ENCODE data around the gene PDCD1. TPM values are rescaled to one million over a fixed set of nuclear protein-coding genes. Genes with fewer than 3 reads are reported as not detected.

The PDCD1 gene
- total and polyA plus RNA-seq, 2 of the 13 experiments (the other 11 are each of a cell fraction or from before 2014, with no cell fraction given), result 0.04 TPM; not detected in 1

DNA sequence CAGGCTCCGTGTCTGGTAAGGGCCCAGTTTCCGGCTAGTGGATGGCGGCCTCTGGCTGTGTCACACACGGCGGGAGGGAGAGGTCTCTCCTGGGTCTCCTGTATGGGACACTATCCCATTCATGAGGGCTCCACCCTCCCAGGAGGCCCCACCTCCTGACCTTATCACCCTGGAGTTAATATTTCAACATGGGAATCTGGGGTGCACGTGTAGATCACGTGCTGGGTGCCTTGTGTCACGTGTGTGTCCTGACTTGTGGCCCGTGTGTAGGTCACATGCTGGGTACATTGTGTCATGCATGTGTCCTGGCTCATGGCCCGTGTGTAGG lies 39.8 kb downstream of the PDCD1 start (continued):
- no peak for TF ChIP-seq NFYB (CRISPR knock-in tag; IDR thresholded peaks at IDR 0.05)
- TF ChIP-seq ZNF432 (CRISPR knock-in tag; IDR thresholded peaks at IDR 0.05; ENCODE audit: borderline replicate concordance), result no peak
- TF ChIP-seq NBN (conservative IDR thresholded peaks at IDR 0.05), result no peak
- TF ChIP-seq ZSCAN25 (CRISPR knock-in tag; IDR thresholded peaks at IDR 0.05), result 0 out of 2 replicates have a peak, but pooled peaks have one; percentile 49
- TF ChIP-seq SRSF1 (optimal IDR thresholded peaks at IDR 0.05; ENCODE audit: low read depth, low read length), result no peak
- TF ChIP-seq DNMT3B (CRISPR knock-in tag; conservative IDR thresholded peaks at IDR 0.05), result peak; percentile 95
- TF ChIP-seq, protein P1, sequence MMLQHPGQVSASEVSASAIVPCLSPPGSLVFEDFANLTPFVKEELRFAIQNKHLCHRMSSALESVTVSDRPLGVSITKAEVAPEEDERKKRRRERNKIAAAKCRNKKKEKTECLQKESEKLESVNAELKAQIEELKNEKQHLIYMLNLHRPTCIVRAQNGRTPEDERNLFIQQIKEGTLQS (CRISPR knock-in tag; IDR thresholded peaks at IDR 0.05), result 0 out of 2 replicates have a peak, but pooled peaks have one; percentile 24
- peak; percentile 99 for TF ChIP-seq NR2F6 (IDR thresholded peaks at IDR 0.05)
- peak; percentile 99 for TF ChIP-seq NR2F6 (CRISPR knock-in tag; IDR thresholded peaks at IDR 0.05)
- TF ChIP-seq, protein P2, sequence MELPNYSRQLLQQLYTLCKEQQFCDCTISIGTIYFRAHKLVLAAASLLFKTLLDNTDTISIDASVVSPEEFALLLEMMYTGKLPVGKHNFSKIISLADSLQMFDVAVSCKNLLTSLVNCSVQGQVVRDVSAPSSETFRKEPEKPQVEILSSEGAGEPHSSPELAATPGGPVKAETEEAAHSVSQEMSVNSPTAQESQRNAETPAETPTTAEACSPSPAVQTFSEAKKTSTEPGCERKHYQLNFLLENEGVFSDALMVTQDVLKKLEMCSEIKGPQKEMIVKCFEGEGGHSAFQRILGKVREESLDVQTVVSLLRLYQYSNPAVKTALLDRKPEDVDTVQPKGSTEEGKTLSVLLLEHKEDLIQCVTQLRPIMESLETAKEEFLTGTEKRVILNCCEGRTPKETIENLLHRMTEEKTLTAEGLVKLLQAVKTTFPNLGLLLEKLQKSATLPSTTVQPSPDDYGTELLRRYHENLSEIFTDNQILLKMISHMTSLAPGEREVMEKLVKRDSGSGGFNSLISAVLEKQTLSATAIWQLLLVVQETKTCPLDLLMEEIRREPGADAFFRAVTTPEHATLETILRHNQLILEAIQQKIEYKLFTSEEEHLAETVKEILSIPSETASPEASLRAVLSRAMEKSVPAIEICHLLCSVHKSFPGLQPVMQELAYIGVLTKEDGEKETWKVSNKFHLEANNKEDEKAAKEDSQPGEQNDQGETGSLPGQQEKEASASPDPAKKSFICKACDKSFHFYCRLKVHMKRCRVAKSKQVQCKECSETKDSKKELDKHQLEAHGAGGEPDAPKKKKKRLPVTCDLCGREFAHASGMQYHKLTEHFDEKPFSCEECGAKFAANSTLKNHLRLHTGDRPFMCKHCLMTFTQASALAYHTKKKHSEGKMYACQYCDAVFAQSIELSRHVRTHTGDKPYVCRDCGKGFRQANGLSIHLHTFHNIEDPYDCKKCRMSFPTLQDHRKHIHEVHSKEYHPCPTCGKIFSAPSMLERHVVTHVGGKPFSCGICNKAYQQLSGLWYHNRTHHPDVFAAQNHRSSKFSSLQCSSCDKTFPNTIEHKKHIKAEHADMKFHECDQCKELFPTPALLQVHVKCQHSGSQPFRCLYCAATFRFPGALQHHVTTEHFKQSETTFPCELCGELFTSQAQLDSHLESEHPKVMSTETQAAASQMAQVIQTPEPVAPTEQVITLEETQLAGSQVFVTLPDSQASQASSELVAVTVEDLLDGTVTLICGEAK (IDR thresholded peaks at IDR 0.05), result no peak
- TF ChIP-seq, protein P2 (CRISPR knock-in tag; IDR thresholded peaks at IDR 0.05), result peak; percentile 75
- TF ChIP-seq IKZF1 (IDR thresholded peaks at IDR 0.05), result no peak
- TF ChIP-seq XBP1 (CRISPR knock-in tag; IDR thresholded peaks at IDR 0.05), result no peak
- TF ChIP-seq, protein P3, sequence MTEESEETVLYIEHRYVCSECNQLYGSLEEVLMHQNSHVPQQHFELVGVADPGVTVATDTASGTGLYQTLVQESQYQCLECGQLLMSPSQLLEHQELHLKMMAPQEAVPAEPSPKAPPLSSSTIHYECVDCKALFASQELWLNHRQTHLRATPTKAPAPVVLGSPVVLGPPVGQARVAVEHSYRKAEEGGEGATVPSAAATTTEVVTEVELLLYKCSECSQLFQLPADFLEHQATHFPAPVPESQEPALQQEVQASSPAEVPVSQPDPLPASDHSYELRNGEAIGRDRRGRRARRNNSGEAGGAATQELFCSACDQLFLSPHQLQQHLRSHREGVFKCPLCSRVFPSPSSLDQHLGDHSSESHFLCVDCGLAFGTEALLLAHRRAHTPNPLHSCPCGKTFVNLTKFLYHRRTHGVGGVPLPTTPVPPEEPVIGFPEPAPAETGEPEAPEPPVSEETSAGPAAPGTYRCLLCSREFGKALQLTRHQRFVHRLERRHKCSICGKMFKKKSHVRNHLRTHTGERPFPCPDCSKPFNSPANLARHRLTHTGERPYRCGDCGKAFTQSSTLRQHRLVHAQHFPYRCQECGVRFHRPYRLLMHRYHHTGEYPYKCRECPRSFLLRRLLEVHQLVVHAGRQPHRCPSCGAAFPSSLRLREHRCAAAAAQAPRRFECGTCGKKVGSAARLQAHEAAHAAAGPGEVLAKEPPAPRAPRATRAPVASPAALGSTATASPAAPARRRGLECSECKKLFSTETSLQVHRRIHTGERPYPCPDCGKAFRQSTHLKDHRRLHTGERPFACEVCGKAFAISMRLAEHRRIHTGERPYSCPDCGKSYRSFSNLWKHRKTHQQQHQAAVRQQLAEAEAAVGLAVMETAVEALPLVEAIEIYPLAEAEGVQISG (CRISPR knock-in tag; IDR thresholded peaks at IDR 0.05), result peak; percentile 71
- TF ChIP-seq ZC3H4 (CRISPR knock-in tag; IDR thresholded peaks at IDR 0.05; ENCODE audit: borderline replicate concordance), result no peak
- TF ChIP-seq MAFF (IDR thresholded peaks at IDR 0.05; ENCODE audit: low read depth, low read length), result no peak
- TF ChIP-seq TSC22D2 (CRISPR knock-in tag; IDR thresholded peaks at IDR 0.05; ENCODE audit: borderline replicate concordance), result peak; percentile 93; the same call in 1 of the 2 replicates
- TF ChIP-seq SRSF4 (IDR thresholded peaks at IDR 0.05; ENCODE audit: low read depth, low read length, poor library complexity, severe bottlenecking), result no peak
- peak; percentile 60; the same call in 1 of the 2 replicates for TF ChIP-seq HOXA5 (CRISPR knock-in tag; IDR thresholded peaks at IDR 0.05)
- no peak for TF ChIP-seq HNRNPL (IDR thresholded peaks at IDR 0.05; ENCODE audit: low read depth, low read length)
- peak; percentile 58; the same call in 1 of the 2 replicates for TF ChIP-seq TBX3 (IDR thresholded peaks at IDR 0.05; ENCODE audit: borderline replicate concordance)
